ENCODE results near the gene HEPACAM2.

The HEPACAM2 gene

GRCh38 chr7:93161181-93161762 is 65.0 kb downstream of the HEPACAM2 start:
- Histone ChIP-seq H3K4me3 (replicated peaks; ENCODE audit: low read depth, low read length) (no peak overlapping the region), H3K27me3 (replicated peaks; ENCODE audit: control insufficient read depth, insufficient read depth, low read length) (no peaks in the 10 kb centered on the region), H3K36me3 (ENCODE audit: control insufficient read depth, insufficient read depth, low read length) (no peaks in the 10 kb centered on the region)
- TF ChIP-seq, protein P1, sequence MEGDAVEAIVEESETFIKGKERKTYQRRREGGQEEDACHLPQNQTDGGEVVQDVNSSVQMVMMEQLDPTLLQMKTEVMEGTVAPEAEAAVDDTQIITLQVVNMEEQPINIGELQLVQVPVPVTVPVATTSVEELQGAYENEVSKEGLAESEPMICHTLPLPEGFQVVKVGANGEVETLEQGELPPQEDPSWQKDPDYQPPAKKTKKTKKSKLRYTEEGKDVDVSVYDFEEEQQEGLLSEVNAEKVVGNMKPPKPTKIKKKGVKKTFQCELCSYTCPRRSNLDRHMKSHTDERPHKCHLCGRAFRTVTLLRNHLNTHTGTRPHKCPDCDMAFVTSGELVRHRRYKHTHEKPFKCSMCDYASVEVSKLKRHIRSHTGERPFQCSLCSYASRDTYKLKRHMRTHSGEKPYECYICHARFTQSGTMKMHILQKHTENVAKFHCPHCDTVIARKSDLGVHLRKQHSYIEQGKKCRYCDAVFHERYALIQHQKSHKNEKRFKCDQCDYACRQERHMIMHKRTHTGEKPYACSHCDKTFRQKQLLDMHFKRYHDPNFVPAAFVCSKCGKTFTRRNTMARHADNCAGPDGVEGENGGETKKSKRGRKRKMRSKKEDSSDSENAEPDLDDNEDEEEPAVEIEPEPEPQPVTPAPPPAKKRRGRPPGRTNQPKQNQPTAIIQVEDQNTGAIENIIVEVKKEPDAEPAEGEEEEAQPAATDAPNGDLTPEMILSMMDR (IDR thresholded peaks at IDR 0.05; ENCODE audit: insufficient read depth, low read length, poor library complexity, severe bottlenecking) = no peak
- DNase-seq (ENCODE audit: extremely low read depth, insufficient read length) = no peak

DNA sequence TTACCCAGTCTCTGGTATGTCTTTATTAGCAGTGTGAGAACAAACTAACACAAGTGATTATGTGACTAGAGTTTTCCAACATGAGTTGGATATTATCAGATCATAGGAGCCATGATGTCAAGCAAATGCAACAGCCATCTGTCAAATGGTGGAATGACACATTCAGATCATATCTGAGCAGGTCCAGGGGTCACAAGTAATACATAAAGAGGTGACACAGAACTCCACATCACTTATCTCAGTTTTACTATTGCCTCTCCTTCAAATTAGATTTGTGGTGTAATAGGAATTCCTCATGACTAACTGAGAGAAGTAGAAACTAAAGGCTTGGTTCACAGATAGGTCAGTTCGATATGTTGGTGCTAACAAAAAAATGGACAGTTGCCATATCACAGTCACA is 65.9 kb downstream of the HEPACAM2 start:
- Histone ChIP-seq H3K36me3 (ENCODE audit: control insufficient read depth, insufficient read depth, low read length) (no peaks in the 10 kb centered on the region), H3K27me3 (replicated peaks; ENCODE audit: control insufficient read depth, insufficient read depth, low read length) (no peaks in the 10 kb centered on the region), H3K4me3 (replicated peaks; ENCODE audit: low read depth, low read length) (no peak overlapping the region)
- DNase-seq (ENCODE audit: extremely low read depth, insufficient read length) = no peak
- TF ChIP-seq, protein P1 (IDR thresholded peaks at IDR 0.05; ENCODE audit: insufficient read depth, low read length, poor library complexity, severe bottlenecking) = no peak

GRCh38 chr7:93159490-93159889 is 66.8 kb downstream of the HEPACAM2 start:
- no peak for DNase-seq (ENCODE audit: extremely low read depth, insufficient read length)
- Histone ChIP-seq H3K4me3 (replicated peaks; ENCODE audit: low read depth, low read length) (no peak overlapping the region), H3K27me3 (replicated peaks; ENCODE audit: control insufficient read depth, insufficient read depth, low read length) (no peaks in the 10 kb centered on the region), H3K36me3 (ENCODE audit: control insufficient read depth, insufficient read depth, low read length) (no peaks in the 10 kb centered on the region)
- TF ChIP-seq, protein P1 (IDR thresholded peaks at IDR 0.05; ENCODE audit: insufficient read depth, low read length, poor library complexity, severe bottlenecking) = no peak

- H3K27me3 ChIP-seq (replicated peaks; ENCODE audit: control insufficient read depth, insufficient read depth, low read length) = no peaks in the 10 kb centered on the region
- DNase-seq (ENCODE audit: extremely low read depth, insufficient read length) = no peak
- no peaks in the 10 kb centered on the region for H3K36me3 ChIP-seq (ENCODE audit: control insufficient read depth, insufficient read depth, low read length)
- TF ChIP-seq, protein P1 (IDR thresholded peaks at IDR 0.05; ENCODE audit: insufficient read depth, low read length, poor library complexity, severe bottlenecking) = no peak
- no peak overlapping the region for H3K4me3 ChIP-seq (replicated peaks; ENCODE audit: low read depth, low read length)
Measured at GRCh38 chr7:93156884-93157283, 69.4 kb downstream of the HEPACAM2 start.

GRCh38 chr7:93150200-93150835 is 76.0 kb downstream of the HEPACAM2 start:
- Histone ChIP-seq H3K27me3 (replicated peaks; ENCODE audit: control insufficient read depth, insufficient read depth, low read length) (no peaks in the 10 kb centered on the region), H3K36me3 (ENCODE audit: control insufficient read depth, insufficient read depth, low read length) (no peaks in the 10 kb centered on the region), H3K4me3 (replicated peaks; ENCODE audit: low read depth, low read length) (no peak overlapping the region)
- DNase-seq (ENCODE audit: extremely low read depth, insufficient read length) = no peak
- TF ChIP-seq, protein P1 (IDR thresholded peaks at IDR 0.05; ENCODE audit: insufficient read depth, low read length, poor library complexity, severe bottlenecking) = no peak
